Right hindlimb (tissue), 1 donor: ENCODE measurements around the gene TRIM32.
A peak's percentile ranks its signal among the peaks of the same experiment; 100 is the strongest.

Source experiments
- DNase-seq: peaks from one replicate; pipeline ENCODE4 v3.0.0-alpha.2; 2018

TRIM32 gene, protein sequence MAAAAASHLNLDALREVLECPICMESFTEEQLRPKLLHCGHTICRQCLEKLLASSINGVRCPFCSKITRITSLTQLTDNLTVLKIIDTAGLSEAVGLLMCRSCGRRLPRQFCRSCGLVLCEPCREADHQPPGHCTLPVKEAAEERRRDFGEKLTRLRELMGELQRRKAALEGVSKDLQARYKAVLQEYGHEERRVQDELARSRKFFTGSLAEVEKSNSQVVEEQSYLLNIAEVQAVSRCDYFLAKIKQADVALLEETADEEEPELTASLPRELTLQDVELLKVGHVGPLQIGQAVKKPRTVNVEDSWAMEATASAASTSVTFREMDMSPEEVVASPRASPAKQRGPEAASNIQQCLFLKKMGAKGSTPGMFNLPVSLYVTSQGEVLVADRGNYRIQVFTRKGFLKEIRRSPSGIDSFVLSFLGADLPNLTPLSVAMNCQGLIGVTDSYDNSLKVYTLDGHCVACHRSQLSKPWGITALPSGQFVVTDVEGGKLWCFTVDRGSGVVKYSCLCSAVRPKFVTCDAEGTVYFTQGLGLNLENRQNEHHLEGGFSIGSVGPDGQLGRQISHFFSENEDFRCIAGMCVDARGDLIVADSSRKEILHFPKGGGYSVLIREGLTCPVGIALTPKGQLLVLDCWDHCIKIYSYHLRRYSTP

DNA sequence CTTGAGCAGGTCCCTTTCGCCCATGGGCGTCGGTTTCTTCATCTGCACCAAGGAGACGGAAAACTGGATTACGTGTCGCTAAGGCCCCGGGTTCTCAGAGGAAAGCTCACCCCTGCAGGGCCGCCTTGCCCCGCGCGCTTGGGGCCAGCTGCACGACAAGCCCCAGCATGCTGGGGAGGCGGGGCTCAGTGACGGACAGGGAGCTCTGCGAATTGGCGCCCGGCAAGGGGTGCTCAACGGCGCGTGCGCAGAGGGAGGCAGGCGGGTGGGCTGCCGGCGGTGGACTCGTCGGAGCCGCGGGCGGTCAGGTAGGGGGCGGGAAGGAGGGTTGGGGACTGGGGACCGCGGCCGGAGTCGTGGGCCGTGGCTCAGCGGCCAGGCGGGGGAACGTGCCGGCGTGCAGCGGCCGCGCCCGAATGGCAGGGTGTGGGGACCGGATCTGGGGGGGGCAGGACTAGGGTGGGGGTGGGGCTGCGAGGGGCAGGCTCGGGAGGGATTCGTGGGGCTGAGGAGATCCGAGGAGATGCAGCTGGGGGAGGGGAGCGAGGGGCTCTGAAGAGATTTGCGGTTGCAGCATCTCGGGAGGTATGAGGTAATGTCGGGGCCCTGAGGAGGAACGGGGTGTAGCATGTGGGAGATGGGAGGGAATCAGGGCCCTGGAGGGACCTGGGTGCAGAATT, at the start of gene TRIM32:
Gene TRIM32 (plus strand): TSS at position 232 of the 680 bp plus-strand sequence. CDS start 10,438 bp downstream, outside the sequence.
- peak; percentile 96 for DNase-seq

GRCh38 chr9:116639251-116639741, 47.8 kb upstream of the TRIM32 start:
- DNase-seq, result no peak

- no peak for DNase-seq
These were observed 45.6 kb upstream of the TRIM32 start for GRCh38 chr9:116641292-116642059.

DNA sequence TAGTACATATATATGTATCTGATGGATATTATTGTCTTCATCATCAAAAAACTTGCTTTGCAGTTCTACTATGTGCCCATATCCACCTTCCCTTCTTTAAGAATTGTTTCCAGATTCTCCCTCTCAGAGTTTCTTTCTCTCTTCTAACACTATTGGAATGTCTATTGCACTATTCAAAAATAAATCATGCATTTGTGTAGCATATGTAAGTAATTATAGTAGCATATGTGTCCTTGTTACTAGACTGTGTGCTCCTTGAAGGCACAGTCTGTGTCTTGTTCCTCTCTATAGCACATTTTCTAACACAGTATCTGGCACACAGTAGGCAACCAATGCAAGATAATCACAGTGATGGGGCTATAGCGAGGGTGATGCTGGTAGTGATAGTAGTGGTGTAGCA, 43.4 kb upstream of the TRIM32 start:
- DNase-seq, result no peak

DNA sequence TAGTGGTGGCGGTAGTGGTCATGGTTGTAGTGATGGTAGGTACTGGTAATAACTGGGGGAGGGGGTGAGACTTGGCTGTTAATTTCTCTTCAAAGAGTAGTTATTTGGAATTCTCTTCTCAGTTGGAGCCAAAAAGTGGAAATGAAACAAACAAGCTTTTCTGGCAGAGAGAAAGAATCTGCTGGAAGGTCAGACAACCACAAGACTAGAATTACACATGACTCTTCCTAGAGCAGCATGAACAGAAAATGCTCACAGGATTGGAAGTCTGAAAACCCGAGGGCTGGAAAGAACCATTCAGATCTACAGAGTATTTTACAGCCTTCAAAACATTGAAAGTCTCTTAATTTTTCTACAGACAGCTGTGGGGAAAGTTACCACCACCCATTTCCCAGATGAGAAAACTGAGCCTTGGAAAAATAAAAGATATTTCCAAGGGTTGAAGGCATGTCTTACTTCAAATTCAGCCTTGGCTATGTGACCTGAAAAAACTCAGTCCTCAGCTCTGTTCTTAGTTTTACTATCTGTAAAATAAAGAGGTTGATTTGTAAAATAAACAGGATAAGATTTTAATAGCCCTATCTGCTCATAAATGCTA, 42.9 kb upstream of the TRIM32 start:
- DNase-seq, result no peak

DNA sequence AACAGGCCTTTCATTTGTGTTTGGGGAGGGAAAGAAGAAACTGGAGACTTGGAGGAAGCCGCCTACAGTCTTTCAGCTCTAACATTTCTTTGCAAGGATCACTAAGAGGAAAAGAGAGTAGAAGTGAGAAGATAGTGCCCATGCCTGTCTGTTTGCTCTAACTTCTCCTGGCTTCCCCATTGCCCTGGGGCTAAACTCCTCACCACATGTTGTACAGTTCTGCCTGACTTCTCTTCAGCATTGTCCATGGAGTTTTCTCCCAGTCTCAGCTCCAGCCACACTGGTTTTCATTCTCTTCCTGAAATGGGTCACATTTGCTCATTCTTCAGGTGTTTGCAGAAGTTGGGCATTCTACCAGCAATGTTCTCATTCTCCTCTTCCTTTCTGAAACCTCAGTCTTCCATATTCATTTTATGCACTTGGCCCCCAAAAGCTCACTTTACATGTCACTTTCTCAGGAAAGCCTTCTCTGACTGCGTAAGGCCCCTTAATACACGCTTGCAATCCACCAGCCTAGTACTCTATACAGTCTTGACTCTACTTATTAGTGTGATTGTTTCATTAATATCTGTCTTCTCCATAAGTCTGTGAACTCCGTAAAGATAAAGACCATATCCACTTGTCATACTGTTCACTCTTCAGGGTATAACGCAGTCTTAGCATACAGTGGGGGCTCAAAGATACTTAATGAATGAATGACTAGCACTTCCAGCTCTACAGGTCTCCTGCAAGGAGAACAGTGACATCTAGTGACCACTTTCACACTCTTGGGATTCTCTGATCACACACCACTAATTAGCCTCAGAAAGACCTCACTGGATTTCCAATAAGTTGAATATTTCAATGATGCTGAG, 40.2 kb upstream of the TRIM32 start:
- no peak for DNase-seq

DNA sequence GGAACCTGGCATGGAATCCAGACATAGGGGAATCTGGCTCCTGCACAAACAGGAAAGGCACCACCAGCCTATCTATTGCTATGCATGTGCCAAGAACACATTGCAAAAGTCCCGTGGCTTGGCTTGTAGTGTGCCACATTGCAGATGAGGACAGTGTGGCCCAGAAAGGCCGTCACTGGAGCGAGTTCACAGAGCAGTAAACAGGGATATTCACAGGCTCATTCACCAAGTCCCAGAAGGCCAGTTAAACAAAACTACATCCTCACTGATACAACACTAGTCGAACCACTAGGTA, 39.6 kb upstream of the TRIM32 start:
- no peak for DNase-seq

GRCh38 chr9:116653348-116654058, 33.6 kb upstream of the TRIM32 start:
- no peak for DNase-seq

DNA sequence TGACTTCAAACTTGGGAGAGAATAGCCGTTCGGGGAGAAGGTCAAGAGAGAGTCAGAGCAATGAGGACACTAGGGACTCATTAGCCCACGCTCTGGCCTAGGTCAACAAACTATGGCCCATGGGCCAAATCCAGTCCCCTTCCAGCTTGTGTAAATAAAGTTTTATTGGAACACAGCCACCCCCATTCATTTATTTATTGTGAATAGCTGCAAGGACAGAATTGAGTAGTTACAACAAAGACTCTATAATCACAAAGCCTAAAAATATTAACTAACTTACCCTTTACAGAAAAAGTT, 33.1 kb upstream of the TRIM32 start:
- DNase-seq, result no peak

GRCh38 chr9:116656501-116656971, 30.6 kb upstream of the TRIM32 start:
- peak; percentile 38 for DNase-seq

DNA sequence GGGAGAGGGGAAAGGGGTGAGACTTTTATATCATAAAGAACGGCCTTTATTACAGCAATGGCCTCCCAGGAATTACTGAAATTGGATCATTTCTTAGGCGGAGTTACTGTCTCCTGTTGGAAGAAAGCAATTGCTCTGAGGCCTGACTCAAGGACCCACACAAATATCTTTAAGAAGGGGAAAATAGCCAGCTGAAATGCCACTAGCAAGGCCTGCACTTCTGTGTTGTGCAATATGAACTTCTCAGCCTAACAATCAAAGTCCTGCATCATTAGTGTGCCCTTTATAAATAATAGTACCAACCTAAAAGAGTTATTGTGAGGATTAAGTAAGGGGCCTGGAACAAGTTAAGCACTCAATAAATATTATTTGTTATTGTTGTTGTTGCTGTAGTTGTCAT, 30.1 kb upstream of the TRIM32 start:
- DNase-seq, result no peak

GRCh38 chr9:116658265-116658664, 28.8 kb upstream of the TRIM32 start:
- DNase-seq, result no peak

GRCh38 chr9:116661037-116661954, 25.8 kb upstream of the TRIM32 start:
- no peak for DNase-seq

GRCh38 chr9:116662646-116663310, 24.3 kb upstream of the TRIM32 start:
- DNase-seq, result no peak

DNA sequence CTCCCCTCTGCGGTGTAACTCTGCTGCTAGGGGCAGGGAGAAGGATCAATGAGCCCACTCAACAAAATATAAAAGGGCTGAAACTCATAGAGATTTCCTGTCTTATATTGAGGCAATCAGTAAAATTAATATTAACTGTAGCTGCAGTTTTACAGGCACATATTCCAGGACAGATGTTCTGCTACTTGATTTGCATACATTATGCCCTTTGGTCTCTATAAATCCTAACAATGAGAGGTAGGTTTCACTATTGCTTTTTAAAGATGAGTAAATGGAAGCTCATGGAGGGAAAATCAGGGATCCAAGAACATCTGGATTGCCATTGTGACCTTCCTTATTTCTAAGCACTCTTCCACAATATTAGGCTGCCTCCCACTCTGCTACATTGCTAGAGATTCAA, 23.5 kb upstream of the TRIM32 start:
- DNase-seq, result no peak

- no peak for DNase-seq
These were observed 18.0 kb upstream of the TRIM32 start for GRCh38 chr9:116668970-116669695.

GRCh38 chr9:116671605-116672004, 15.5 kb upstream of the TRIM32 start:
- no peak for DNase-seq

DNA sequence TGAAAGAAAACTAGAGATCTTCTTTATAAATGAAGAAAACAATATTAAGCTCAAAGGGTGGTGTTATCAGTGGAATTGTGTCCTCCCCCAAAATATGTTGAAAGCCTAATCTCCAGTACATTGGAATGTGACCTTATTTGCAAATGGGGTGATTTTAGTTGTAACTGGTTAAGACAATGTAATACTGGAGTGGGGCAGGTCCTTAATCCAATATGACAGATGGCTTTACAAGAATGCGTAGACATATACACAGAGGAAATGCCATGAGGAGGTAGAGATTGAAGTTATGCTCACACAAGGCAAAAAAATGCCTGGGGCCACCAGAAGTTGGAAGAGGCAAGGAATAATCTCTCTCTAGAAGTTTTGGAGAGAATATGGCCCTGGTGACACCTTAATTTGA, 13.7 kb upstream of the TRIM32 start:
- no peak for DNase-seq
